Heart left ventricle (tissue), 13 donors: ENCODE data around the gene LIN52.

Experiments
- POLR2A ChIP-seq, 2 donors: fragments of 450-650 bp; IDR thresholded peaks; one replicate each; pipeline ENCODE4 v1.6.1; 2017; ENCODE audit warnings: antibody characterized with exemption in 2 of 2, mild to moderate bottlenecking in 2 of 2, moderate library complexity in 2 of 2
- TF ChIP-seq, protein P1 (sequence below), 12 donors: fragments of 200-600 bp; sonication (generic) in 4 of 12; IDR thresholded peaks; one replicate each; pipeline versions ENCODE4 v1.5.0 to v1.8.0; 2018 to 2022; ENCODE audit warnings: antibody characterized with exemption in 12 of 12, mild to moderate bottlenecking in 5 of 12
- donor health status: ischemic (EF 13 %, LVEDD 7.1; RV severe dilation, severe dysfunction).
- donor health status: DM: no; HTN: yes; CAD: no.
- donor health status: DM: no; HTN: no; CAD: no.
- donor health status: ischemic (EF 25% LVEDD 6.9; RV normal size, moderate dysfunction).
- donor health status: ischemic (EF 25% LVEDD 5.7; RV mildly dilated, moderate dysfunction).
- donor health status: ischemic (EF 35%, LVEDD 5.7; RV mildly dilated, moderate dysfunction).
- donor health status: nonischemic (EF 11% LVEDD 7.7; RV severe dilation, severe dysfunction).
- donor health status: DM: yes; HTN: yes; CAD: no.
- donor health status: PGD.
- donor health status: ischemic (EF 29% LVEDD 5.4; RV normal size, mild dysfunction).
- donor health status: nonischemic (EF 23%, LVEDD 6.1; RV moderate dilation, normal function).

DNA sequence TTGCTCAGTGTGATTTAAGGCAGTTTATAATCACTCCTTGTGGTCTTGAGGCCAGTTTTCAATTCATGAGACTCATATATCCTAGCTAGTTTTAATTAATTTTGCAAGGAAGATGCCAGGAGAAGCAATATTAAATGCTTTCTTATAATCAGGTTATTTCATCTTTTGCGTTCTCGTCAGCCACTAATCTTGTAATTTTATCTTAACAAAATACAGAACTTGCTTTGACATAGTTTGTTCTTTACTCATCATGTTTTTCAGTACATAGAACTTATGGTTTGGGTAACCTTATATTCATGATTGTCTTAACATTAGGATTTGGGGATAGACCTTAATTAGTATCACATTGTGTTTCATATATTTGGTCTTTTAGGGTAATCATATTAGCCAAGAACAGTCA lies 76.0 kb downstream of the LIN52 start:
- TF ChIP-seq, protein P1, sequence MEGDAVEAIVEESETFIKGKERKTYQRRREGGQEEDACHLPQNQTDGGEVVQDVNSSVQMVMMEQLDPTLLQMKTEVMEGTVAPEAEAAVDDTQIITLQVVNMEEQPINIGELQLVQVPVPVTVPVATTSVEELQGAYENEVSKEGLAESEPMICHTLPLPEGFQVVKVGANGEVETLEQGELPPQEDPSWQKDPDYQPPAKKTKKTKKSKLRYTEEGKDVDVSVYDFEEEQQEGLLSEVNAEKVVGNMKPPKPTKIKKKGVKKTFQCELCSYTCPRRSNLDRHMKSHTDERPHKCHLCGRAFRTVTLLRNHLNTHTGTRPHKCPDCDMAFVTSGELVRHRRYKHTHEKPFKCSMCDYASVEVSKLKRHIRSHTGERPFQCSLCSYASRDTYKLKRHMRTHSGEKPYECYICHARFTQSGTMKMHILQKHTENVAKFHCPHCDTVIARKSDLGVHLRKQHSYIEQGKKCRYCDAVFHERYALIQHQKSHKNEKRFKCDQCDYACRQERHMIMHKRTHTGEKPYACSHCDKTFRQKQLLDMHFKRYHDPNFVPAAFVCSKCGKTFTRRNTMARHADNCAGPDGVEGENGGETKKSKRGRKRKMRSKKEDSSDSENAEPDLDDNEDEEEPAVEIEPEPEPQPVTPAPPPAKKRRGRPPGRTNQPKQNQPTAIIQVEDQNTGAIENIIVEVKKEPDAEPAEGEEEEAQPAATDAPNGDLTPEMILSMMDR (IDR thresholded peaks at IDR 0.05): no peak
- no peak for TF ChIP-seq POLR2A (IDR thresholded peaks at IDR 0.05)
